CD4-positive, alpha-beta T cell treated with Interleukin-12 subunit alpha and Interleukin-12 subunit beta, for 1 hour (primary cell): Measurements from ENCODE around the gene RHOB.
"Not testable (repeated sequence)": the region's sequence is repeated elsewhere in the genome, so short reads cannot be mapped to it uniquely, and the experiment has no call there.

Experiments used
- DNase-seq: peaks from one replicate; pipeline ENCODE4 v3.0.0-alpha.2; 2020

Gene RHOB

DNA sequence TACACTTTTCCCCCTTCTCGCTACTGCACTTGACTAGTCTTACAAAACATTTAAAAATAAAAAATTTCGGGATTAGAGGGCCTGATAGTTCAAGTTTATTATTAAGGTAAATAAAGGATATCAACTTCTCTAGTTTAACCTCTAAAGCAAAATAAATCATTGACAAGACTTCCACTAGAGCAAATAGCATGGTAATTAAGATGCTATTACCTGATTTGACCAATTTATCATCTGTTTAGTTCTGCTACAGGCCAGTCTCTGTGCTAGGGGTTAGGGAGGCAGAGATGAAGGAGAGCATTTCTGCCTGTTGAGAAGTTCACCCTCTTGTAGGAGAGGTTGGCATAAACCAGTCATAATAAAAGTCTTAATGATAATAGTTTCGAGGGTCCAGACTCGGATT is 34.0 kb downstream of the RHOB start:
- DNase-seq = no peak

DNA sequence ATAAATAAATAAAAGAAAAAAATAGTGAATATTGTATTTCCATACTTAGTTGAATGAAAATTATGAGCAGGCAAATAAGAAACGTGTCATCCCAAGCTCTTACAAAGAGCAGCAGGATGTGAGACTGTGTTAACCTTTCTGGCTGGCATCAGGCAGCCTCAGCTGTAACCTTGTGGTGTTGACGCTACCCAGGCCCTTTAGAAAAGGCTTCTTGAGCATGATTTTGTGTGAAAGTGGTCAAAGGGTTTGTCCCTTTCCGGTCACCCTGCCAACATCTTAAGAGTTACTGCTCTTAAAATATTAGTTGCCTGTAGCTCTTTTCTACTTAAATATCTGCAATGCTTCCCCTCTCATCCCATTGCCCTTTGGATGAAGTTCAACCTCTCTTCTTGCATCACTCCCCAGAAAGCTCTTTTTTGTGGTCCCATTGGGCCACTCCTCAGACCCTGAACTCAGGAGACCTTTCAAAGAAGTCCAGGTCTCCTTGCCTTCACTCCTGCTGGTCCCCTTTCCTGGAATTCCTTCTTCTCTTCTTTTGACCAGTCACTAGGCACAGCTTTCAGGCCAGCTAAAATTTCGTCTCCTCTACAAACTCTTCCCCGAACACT is 35.0 kb downstream of the RHOB start:
- no peak for DNase-seq

DNA sequence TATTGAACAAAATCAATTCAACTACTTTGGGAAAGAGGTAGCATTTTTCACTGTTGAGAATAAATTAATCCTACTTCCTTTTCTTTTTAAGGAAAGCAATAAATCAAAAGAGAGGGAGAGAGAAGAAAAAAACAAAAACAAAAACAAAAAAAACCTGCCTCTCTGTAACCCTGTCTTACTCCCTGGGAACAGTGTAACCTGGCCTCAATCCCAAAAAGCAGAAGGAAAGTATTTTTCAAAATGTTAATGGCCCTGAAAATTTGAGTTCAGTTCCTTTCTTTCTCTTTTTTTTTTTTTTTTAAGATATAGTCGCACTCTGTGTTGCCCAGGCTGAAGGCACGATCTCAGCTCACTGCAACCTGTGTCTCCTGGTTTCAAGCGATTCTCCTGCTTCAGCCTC is 35.9 kb downstream of the RHOB start:
- DNase-seq = no peak

DNA sequence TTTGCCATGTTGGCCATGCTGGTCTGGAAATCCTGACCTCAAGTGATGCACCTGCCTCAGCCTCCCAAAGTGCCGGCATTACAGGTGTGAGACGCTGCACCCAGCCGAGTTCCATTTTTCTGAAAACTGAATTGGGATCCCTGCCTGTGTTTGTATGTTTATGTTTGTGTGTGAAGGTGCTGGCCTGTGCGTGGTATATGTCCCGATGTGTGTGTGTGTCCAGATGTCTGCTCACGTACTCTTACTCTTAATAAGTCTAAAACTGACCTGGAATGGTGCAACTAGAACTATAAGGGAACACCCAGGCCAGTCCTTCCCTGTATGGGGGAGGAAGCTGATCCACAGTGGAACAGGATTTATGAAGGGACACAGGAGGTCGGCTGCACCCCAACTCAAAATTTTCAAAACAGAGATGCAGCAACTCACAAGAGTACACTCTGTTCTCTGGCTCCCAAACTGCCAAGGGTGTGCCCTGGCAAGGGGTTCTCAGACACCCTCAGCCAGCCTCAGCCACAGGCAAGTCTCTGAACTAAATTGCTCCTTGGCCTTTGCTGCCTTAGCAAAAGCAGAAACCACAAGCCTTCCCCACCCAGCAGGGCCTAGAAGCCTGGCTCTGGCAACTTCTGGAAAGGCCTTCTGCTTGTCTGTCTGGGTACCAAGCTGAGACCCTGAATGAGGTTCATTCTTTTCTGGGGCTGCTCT is 36.5 kb downstream of the RHOB start:
- DNase-seq = no peak

DNA sequence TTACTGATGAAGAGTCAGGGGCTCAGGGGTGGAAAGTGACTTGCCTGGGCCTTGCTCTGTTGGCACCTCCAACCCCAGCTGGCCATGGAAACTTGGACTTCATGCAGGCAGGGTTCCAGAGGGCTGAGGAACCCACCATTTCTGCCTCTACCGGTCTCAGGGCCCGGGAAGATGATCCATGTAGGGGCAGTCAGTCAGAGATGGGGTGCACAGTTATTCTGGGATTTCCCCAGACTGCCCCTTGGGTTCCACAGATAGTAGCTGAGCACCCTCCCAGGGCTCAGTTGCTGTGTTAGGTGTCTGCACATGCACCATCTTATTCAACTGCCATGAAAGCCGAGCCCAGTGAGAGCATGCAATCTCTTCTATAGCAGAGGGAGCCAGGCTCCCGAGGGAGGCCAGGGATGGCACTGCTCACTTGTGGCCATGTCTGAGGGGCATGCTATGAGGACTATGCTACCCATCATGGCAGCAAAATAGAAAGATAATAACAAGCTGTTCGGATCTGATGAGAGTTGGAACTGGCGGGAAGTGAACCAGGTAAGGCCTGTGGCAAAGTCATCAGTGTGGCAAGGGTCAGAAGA is 37.3 kb downstream of the RHOB start:
- no peak for DNase-seq

DNA sequence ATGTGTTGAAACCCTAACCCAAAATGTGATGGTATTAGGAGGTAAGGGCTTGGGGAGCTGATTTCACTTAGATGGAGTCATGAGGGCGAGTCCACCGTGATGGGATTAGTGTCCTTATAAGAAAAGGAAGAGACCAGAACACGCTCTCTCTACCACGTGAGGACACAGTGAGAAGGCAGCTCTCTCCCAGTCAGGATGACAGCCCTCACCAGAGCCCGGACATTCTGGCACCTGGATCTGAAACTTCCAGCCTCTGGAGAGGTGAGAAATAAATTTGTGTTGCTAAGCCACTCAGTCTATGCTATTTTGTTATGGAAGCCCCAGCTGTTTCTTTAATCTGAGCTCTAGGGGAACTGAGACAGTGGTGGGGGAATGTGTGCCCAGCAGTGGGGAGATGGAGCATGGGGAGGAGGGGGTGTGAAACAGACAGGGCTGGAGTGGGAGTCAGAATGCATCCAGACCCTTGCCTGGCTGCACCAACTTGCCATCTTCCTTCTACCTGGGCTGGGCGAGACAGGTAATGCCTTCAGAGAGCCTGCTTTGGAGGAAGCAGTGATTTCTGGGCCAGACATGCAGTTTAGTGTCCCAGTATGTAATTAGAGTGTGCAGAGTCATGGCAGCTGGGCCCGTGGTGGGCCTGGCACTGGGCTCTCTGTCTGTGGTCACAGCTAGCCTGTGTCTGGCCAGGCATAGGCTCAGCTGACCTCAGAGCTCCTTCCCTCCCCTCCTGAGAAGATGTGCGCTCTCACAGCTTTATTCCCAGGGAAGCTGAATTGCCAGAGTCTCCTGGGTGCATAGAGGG is 38.1 kb downstream of the RHOB start:
- no peak for DNase-seq

DNA sequence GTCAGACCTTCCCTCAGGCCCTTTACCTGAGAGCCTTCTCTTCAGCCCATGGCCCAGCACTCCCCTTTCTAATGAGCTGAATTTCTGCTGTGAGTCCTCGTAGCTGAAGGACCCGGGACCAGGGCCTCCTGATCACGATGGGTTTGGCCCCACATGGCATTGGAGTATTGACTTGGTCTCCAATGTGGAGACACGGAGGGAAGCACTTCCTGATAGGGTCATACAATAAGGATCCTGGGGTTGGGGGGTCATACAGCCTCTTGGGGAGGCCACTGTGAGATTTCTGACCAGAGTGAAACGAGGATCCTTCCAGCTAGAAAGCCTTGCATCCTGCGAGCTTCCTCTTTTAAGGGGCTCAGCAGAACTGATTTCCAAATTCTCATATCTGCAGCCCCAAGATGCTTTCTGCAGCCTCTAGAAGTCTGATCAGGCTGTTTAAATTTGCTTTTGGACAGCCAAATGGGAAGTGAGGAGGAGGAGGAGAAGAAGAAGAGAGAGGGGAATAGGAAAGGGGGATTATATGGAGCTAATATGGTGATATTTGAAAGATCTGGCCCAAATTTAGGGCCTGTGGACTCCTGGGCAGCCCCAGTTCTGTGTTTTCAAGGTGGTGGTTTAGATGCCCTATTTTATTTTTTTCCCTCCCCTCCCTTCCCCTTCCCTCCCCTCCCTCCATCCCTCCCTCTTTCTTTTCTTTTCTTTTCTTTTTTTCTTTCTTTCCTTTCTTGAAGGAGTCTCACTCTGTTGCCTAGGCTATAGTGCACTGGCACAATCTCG is 38.9 kb downstream of the RHOB start:
- DNase-seq = no peak

DNA sequence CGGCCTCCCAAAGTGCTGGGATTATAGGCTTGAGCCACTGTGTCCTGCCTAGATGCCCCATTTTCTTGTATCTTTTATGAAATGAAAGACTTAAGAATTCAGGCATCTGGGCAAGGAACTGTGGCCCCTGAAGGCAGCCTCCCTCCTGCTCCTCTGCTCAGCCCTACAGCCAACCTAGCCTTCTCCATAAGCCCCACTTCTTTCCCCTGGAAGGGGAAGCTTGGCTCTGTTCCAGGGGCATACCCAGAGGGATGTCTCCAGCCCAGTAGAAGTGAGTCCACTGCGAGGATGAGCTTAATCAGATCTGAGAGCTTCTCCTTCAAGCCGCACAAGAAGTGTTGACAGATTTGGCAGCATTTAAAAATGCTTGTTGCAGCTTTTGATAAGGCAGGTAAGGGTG is 39.7 kb downstream of the RHOB start:
- no peak for DNase-seq

DNA sequence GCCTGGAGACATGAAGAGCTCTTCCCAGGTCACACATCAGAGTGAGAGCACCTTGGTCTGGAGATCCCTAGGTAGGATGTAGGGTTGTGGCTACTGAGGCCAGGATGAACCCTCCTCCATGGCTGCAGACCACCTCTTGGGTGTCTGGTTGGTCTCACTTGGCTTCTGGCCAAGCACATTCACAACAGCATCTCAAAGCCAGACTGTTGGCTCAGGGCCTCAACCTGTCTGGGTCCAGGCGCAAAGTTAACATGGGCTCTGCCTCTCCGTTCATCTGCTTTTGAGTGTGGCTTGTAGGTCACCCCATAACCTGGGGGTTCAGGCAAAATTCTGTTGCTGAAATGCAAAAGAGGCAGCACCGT is 40.1 kb downstream of the RHOB start:
- no peak for DNase-seq

DNA sequence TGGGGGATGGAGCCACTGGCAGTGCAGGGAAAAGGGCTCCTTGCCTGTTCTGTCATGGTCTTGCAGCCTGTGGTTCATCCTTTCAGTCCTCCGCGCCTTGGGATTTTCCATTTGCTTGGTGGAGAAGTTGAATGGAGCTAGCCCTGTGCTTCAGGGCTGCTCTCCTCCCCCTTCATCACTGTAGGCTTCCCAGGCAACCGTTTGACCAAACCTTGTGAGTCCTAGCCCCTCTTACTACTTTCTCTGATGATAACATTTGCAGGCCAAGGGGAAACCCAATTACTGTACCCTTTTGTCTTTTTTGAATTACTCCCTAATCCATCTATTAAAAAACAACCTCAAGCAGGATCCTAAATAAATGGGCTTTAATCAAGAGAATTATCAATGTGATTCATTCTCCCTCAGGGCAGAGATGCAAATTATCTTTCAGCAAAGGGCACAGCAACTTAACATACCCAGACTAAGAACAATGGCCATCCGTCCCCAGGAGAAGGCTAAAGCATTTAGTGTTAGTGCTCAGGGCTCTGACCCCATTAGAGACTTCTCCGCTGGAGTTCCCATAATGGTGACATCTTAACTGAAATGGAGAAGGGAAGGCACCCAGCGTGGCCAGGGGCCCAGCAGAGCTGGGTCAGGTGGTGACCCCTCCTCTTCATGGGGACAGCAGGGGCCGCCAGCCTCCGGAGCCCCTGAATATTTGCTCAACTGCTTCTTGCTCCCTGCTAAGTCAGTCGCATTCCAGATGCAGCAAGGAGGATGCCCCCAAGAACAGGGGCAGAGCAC is 40.7 kb downstream of the RHOB start:
- no peak for DNase-seq

DNA sequence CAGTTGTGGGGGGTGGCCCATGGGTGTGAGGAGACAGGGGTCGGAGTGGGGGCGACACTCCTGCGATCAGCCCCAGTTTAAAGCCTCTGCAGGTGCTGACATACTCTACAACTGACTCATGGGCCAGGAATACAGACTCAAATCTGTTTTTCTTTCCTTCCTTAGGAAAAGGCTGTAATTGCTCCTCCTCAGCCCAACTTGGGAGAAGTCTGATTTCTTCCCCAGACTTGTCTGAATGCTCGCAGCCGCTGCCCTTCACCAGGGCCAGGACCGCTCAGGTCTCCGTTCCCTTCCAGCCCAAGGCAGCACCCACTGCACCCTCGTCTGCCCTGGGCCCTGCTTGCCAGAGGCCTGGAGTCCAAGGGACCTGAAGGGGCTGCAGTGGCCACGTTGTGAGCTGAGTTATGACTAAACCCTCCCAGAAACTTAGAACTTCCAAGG is 41.3 kb downstream of the RHOB start:
- no peak for DNase-seq

DNA sequence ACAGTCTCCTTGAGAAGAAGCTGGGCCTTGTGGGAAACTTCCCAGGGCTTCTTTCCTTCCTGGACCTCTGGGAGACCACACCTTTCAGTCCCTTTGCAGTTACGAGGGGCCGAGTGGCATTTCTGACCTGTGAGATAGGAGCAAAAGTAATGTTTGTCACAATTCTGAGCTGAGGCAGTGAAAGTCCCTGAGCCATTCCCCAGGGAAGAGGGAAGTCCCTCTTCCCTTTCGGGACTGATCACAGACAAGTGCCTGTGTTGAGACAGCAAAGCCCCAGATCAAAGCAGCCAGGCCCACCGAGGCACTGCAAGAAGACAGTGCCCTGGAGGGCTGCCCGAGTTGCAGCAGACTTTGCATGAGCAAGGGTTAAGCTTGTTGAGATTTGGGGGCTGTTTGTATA is 41.9 kb downstream of the RHOB start:
- no peak for DNase-seq

DNA sequence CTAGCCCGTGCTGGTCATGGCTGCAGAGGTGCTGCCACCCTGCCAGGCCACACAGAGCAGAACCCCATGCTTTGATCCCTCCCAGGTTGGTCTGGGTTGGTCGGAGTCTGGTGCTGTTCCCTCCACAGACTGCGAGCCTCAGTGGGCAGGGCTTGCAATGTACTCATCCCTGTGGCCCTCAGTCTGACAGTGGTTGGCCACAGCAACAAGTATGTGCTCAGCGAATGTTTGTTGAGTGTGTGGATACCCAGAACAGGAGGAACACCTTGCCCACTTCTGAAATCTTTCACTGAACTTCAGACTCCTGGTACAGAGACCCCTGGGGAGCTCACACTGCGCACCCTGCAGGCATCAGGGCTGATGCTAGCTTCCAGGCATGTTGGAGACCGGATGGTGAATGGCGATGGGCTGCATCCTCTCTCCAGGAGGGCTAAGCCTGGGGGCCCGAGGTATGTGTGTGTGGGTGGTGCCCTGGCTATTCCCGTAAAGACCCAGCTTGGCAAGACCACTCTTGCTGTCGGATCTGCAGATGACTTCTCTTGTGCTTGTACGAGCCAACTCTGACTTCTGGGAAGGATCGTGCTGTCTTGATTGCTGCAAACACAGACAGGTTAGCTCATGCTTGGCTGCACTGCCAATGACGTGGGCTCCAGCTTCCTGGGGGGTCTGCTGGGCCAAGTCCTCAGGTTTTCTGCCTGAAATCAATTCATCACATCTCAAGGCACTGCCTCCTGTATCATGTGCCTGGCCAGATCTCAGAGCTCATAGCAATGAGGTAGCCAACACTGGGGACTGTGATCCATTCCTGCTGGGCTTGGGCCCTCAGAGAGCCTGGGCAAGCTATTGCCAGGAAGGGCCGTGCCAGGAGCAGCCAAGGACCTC is 43.7 kb downstream of the RHOB start:
- no peak for DNase-seq

DNA sequence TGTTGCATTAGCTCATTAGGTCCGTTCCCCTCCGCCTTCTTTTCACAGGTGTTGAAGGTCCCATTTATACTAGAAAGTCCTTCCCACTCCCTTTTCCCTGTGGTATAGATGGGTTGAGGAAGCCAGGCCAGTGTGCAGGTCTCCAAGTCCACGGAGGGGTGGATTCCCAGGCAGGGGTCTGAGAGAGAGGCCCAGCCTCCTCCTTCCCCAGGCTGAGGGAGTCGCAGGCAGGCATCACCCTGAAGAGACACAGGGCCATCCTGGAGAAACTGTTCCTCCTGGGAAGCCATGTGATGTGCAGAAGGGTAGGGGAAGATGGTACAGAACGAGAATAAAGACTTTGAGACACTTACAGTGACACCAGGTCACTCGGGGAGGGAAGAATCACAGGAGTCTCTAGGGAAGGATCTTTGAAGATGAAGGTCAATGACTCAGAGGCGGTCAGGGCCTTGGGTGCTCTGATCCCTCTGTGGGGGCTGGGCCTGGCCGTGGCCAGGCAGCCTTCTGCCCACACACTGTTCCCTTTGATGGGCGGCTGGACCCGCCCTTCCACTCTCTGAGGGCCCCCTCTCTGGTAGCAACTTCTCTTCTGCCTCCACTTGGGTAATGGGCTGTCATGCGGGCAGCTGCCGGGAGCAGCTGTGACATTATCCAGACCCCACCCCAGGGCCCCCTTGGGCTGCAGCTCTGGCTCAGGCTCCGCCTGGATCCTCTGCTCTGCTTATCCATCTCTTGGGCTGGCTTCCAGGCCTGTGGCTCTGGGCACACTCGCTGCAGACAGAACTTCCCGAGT is 45.1 kb downstream of the RHOB start:
- no peak for DNase-seq

DNA sequence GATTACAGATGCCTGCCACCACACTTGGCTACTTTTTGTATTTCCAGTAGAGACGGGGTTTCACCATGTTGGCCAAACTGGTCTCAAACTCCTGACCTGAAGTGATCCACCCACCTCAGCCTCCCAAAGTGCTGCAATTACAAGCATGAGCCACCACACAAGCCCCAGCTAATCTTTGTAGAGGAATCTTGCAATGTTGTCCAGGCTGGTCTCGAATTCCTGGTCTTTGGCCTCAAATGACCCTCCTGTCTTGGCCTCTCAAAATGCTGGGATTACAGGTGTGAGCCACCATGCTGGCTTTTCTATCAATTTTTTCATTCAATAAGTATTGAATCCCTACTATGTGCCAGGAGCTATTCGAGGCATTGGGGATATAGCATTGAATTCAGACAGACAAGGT is 46.2 kb downstream of the RHOB start:
- not testable (repeated sequence) for DNase-seq

DNA sequence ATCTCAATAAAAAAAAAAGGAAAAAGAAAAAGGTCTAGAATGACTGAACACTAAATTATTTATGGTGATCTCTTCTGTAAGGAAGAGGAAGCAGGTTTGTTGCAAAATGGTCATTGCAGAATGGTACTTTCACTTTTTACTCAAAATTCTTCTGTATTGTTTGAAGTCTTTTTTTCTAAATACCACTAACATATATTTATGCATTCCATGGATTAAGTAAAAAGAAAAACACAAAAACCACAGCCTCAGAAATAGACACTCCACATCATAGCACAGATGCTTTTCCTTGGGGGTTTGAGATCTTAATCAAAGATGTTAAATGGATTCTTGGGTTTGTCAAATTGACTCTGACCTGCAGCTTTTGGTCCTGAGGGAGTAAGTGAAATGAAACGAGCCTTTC is 47.4 kb downstream of the RHOB start:
- no peak for DNase-seq

DNA sequence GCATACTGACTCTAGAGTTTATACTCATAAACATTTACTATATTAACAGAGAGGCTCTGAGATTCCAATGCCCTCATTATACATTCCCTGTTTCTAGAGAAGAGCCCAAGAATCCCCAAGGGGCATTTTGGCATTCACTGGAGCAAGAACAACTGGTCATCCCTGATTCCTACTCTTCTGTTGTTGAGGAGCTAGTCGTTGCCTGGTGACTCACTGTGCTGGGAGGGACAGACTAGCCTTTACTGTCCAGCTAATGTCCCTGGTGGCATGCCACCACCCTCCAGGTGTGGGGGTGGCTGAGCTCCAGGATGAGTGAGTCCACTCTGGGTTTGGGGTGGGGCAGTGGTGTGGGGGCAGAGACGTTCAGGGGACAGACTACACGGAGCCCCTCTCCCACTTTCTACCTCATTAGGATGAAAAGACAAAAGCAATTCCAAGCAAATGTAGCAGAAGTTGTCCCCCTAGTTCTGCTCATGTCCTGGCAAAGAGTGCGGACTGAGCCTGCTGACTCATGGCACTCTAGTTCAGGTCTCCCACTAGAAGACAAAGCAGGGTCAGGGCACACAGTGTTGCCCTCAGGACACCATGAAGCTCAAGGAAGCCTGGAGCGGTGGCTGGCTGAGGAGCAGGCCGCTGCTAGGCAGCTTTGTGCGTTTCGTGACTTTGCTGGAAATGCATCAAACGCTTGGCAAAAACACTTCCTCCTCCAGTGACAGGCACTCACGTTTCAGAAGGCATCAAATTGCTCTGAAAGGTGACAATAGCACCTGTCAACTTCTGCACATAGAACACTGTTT is 49.4 kb downstream of the RHOB start:
- DNase-seq = no peak

DNA sequence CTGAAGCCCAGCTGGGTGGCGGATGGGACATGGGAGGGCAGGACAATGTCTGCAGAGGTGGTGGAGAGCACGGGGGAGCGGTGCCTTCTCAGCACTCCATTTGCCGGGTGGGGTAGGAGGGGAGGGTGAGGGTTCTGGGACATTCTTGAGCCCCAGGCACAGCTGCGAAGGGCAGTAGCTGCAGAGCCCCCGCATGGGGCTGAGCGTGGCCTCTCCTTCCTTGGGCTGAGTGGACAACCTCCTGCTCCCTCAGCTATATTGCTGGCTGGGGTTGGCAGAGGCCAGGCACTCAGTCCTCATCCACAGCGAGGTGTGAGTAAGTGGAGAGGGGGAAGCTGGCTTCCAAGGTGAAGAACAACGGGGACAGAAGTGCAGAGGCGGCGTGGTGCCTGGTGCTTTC is 50.1 kb downstream of the RHOB start:
- no peak for DNase-seq
